G401.6 (cell line): ENCODE data around the gene MED16.
"Not testable (repeated sequence)": the region's sequence is repeated elsewhere in the genome, so short reads cannot be mapped to it uniquely, and the experiment has no call there.

Experiments used
- FAIRE-seq: peaks from 2 replicates; lab custom pipeline; 2012; peaks lifted over from hg19 to GRCh38; lab: Jason Lieb, UNC

MED16 gene

DNA sequence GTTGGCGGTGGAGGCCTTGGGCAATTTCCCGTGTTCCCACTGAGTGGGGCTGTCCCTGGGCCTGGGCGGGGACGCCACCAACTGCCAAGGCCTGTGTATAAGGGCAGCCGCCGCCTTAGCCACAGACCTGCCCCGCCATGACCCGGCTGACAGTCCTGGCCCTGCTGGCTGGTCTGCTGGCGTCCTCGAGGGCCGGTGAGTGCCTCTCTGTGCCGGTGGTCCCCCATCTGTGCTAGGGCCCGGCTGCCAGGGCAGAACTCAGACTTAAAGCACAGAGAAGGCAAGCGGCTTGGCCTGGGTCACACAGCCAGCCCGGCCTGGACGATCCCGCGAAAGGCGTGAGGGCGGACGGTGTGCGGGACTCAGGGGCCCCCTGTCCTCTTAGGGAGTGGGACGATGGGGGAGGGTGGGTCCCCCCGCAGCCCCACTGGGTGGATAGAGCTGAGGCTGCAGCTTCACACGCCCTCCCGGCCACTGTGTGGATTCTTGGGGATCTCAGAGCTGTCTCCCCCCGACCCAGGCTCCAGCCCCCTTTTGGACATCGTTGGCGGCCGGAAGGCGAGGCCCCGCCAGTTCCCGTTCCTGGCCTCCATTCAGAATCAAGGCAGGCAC is 65.2 kb downstream of the MED16 start, which contains the start of gene AZU1:
TSS of gene AZU1 (plus strand) at position 128 of the 612 bp plus-strand sequence. CDS start at position 138, 10 bp downstream.
- FAIRE-seq: no peak

DNA sequence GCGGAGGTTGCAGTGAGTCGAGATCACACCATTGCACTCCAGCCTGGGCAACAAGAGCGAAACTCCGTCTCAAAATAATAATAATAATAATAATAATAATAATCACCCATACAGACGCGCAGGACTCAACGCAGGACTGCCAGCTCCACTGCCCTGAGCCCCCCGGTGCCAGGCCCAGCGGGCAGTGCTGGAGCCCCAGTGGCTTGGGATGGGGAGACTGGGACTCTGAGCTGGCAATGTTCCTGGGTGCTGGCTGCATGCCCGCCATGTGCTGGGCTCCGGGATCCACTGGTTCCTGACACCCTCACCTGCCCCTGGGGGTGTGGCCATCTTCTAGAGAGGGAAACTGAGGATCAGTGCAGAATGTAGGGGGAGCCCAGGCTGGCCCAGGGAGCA is 65.7 kb downstream of the MED16 start:
- FAIRE-seq: no peak

DNA sequence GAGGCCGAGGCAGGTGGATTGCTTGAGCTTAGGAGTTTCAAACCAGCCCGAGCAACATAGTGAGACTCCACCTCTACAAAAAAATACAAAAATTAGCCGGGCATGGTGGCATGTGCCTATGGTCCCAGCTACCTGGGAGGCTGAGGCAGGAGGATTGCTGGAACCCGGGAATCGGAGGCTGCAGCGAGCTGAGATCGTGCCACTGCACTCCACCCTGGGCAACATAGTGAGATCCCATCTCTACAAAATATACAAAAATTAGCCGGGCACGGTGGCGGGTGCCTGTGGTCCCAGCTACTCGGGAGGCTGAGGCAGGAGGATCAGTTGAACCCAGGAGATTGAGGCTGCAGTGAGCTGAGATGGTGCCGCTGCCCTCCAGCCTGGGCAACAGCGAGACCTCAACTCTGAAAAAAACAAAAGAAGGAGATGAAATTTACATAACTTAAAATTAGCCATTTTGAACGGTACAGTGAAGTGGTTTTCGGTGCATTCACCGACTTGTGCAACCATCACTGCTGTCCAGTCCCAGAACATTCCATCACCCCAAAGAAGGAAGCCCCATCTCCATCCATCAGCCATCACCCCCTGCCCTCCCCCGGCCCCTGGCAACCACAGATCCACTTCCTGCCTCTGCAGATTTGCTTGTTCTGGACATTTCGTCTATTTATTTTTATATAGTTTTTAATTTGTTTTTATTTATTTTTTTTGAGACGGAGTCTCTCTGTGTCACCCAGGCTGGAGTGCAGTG is 66.9 kb downstream of the MED16 start:
- no peak for FAIRE-seq

DNA sequence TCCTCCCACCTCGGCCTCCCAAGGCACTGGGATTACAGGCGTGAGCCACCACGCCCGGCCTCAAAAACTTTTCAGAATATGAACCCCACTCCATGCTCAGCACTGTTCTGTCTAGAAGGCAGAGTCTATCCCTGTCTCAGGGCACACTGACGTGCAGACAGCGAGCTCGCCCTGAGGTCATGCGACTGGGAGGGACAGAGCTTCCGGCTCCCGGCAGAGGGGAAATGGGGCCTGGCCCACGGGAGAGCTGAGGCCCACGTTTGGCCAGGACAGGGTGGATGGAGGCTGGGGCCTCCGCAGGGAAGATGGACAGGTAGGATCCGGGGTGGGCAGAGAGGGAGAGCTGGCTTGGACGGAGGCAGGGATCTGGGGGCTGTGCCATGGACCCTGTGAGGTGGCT is 68.1 kb downstream of the MED16 start:
- FAIRE-seq: no peak

DNA sequence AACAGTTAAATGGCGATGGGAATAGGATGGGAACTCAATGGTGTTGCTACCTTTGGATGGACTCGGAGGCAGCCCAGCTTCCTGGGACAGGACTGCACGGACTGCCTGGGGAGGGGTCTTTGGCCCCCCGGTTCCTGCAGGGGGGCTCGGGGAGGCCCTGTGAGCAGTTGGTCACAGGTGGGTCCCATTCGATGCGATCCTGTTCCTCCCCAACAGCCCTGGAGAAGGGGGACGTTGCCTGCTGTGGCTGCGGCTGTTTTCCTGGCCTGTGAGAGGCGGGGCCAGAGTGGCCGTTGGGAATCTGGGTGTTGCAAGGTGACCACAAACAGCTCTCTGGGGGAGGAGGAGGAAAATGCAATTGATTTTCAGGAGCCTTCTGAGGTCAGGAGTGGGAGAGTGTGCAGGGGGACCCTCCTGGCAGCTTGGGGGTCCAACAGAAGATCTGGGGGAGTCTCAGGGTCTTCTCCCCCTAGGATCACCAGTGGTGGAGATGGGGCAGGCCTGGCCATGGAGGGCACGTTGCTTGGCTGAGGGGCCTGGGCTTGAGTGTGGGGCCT is 69.3 kb downstream of the MED16 start:
- no peak for FAIRE-seq

DNA sequence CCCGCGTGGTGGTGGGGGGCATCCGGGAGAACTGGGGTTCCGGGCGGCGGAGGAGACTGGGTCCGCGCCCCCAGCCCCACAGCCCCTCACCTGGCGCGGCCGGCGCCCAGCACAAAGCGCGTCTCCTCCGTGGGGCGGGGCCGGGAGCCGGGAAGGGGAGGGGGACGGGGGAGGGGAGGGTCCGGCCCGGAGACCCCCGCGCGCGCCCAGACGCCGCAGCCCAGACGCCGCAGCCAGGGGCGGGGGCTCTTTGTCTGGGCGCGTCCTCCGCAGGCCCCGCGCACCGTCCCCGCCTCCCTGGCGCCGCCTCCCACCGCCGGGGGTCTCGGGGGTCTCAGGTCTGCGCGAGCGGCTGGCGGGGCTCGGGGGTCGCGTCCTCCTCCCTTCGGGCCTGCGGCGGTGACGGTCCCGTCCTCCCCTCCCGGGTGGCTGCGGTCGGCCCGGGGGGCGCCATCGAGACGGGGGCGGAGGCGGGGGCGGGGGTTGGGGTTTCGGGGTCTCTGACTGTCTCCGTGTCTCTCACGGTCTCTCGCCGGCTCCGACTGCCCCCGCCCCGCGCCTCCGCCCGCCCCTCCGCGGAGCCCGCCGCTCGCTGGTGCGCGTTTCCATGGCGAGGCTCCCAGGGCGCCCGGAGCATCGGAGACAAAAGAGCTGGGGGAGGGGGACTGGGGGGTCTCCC is 71.0 kb downstream of the MED16 start, which contains the start of gene PLPPR3:
TSS of gene PLPPR3 (minus strand) at position 131 of the 679 bp plus-strand sequence. CDS start 396 bp downstream, outside the sequence.
- FAIRE-seq: no peak

DNA sequence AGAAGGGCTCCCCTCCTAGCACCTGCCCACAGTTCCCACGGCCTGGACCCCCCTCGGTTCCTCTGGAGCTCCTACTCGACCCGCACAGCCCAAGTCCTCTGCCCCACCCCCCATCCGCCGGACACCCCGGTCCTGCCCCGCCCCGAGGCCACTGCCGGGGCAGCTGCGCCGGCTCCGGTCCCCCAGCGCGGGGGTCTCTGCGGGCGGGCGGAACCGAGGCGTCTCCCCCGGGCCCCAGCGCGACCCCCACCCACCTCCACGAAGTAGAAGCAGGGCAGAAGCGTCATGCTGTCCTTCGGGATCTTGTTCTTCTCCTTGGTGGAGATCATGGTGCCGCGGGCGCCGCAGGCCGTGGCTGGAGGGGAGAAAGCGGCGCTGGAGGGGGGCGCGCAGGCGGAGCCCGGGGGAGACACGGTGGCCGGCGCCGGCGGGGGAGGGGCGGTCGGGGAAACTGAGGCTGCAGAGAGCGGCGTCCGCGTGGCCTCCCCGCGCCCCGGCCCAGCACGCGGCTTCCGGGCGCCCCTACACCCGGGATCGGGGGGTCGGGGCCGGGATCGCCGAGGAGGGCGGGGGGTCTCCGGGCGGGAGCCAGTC is 71.7 kb downstream of the MED16 start:
- FAIRE-seq: no peak

DNA sequence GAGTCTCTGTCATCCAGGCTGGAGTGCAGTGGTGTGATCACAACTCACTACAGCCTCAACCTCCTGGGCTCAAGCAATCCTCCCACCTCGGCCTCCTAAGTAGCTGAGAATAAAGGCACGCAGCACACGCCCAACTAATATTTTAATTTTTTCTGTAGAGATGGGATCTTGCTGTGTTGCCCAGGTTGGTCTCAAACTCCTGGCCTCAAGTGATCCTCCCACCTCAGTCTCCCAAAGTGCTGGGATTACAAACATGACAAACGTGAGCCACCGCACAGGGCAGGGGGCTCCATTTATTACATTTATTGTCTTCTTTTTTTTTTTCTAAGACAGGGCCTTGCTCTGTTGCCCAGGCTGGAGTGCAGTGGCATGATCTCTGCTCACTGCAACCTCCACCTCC is 72.8 kb downstream of the MED16 start:
- FAIRE-seq: not testable (repeated sequence)
